ENCODE results near the gene LDLRAD4.

DNA sequence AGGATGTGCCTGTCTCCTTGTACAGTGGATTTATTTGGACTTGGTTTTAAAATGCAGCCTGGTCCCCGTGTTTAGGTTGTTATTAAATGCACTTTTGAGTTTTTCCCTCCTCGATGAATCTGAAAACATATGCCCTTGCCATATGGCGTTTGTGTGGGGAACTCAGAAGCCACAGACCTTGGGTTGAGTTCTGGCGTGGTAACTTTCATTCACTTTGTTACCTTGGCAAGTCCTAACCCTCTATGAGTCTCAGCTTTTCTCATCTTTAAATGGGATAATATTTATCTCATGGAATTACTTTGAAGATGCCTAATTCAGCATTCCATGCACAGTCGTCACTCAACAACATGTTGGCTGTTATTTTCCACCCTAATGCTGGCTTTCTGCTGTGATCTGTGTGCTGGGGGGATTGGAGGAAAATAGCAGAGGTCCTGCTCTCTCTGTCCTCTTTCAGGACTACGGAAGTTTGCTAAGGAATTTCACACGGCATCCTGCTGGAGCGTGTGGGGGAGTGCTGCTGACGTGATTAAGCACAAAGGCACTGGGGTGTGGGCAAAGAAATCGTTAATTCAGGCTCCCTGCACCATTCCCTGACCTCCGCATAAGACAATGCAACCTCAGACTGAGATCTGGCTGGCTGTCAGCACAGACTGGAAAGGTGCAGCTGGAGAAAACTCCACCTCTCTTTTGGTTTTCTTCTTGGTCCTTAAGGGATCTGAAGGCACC, 61.7 kb downstream of the LDLRAD4 start:
- TF ChIP-seq, protein P1, sequence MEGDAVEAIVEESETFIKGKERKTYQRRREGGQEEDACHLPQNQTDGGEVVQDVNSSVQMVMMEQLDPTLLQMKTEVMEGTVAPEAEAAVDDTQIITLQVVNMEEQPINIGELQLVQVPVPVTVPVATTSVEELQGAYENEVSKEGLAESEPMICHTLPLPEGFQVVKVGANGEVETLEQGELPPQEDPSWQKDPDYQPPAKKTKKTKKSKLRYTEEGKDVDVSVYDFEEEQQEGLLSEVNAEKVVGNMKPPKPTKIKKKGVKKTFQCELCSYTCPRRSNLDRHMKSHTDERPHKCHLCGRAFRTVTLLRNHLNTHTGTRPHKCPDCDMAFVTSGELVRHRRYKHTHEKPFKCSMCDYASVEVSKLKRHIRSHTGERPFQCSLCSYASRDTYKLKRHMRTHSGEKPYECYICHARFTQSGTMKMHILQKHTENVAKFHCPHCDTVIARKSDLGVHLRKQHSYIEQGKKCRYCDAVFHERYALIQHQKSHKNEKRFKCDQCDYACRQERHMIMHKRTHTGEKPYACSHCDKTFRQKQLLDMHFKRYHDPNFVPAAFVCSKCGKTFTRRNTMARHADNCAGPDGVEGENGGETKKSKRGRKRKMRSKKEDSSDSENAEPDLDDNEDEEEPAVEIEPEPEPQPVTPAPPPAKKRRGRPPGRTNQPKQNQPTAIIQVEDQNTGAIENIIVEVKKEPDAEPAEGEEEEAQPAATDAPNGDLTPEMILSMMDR (IDR thresholded peaks at IDR 0.05), result no peak
- TF ChIP-seq POLR2A (IDR thresholded peaks at IDR 0.05), result no peak
